Activated T-cell treated with anti-CD3 and anti-CD28 coated beads, Interleukin-2, amount 50 U/mL, for 48 hours (primary cell): ENCODE results near the gene GPR137B.

ENCODE experiments used
- DNase-seq, 2 experiments: peaks; one replicate each; pipeline ENCODE4 v3.0.0-alpha.2; 2020

The GPR137B gene

GRCh38 chr1:236114076-236114747, 28.1 kb upstream of the GPR137B start:
- no peak for DNase-seq

- DNase-seq, result no peak
Measured at GRCh38 chr1:236117710-236118109, 24.6 kb upstream of the GPR137B start.

- DNase-seq, result no peak
Measured at GRCh38 chr1:236119943-236120484, 22.3 kb upstream of the GPR137B start.

GRCh38 chr1:236120721-236121153, 21.6 kb upstream of the GPR137B start:
- peak; percentile 38 to 46 for DNase-seq

- peak; percentile 44 to 56 for DNase-seq
Measured at GRCh38 chr1:236122176-236122575, 20.2 kb upstream of the GPR137B start.

- no peak for DNase-seq
Measured at GRCh38 chr1:236123563-236123962, 18.8 kb upstream of the GPR137B start.

- no peak for DNase-seq
Measured at GRCh38 chr1:236124965-236125364, 17.4 kb upstream of the GPR137B start.

GRCh38 chr1:236127045-236127444, 15.3 kb upstream of the GPR137B start:
- no peak for DNase-seq

- DNase-seq, result no peak
Measured at GRCh38 chr1:236128646-236129178, 13.6 kb upstream of the GPR137B start.

- no peak for DNase-seq
Measured at GRCh38 chr1:236129306-236129705, 13.0 kb upstream of the GPR137B start.

- DNase-seq, result no peak
Measured at GRCh38 chr1:236130372-236130771, 12.0 kb upstream of the GPR137B start.

- DNase-seq, result no peak
Measured at GRCh38 chr1:236131916-236132315, 10.4 kb upstream of the GPR137B start.

GRCh38 chr1:236132420-236133046, 9.8 kb upstream of the GPR137B start:
- DNase-seq, result no peak

- DNase-seq, result no peak
Measured at GRCh38 chr1:236133339-236133738, 9.0 kb upstream of the GPR137B start.

- DNase-seq, result no peak
Measured at GRCh38 chr1:236133802-236134201, 8.5 kb upstream of the GPR137B start.

GRCh38 chr1:236137285-236137852, 5.0 kb upstream of the GPR137B start:
- no peak for DNase-seq

GRCh38 chr1:236139495-236139894, 2.8 kb upstream of the GPR137B start:
- DNase-seq, result no peak

- no peak for DNase-seq
Measured at GRCh38 chr1:236140705-236141446, 1.5 kb upstream of the GPR137B start.

GRCh38 chr1:236141447-236142252, 689 bp upstream of the GPR137B start:
- DNase-seq, result peak; percentile 29 to 44

GRCh38 chr1:236143104-236143948, 987 bp downstream of the GPR137B start:
- peak; percentile 65 to 68 for DNase-seq

- no peak for DNase-seq
Measured at GRCh38 chr1:236144033-236144432, 1.7 kb downstream of the GPR137B start.
